KMS-11 (cell line): Measurements from ENCODE around the gene EFCAB6.

Experiments
- H2AFZ ChIP-seq: fragments of 200-600 bp; sonication (generic); 2 replicates; pipeline ENCODE4 v1.6.1; 2016; ENCODE audit warnings: antibody characterized with exemption, mixed run types, low read depth
- H3K27ac ChIP-seq: fragments of 200-600 bp; sonication (generic); 2 replicates; pipeline ENCODE4 v1.6.1; 2016; ENCODE audit warnings: mild to moderate bottlenecking, mixed run types
- H3K27me3 ChIP-seq: fragments of 200-600 bp; sonication (generic); 2 replicates; pipeline ENCODE4 v1.6.1; 2017; ENCODE audit warnings: mild to moderate bottlenecking, low read depth, mixed run types, moderate library complexity; ENCODE audit not compliant: insufficient read depth
- H3K36me3 ChIP-seq: fragments of 200-600 bp; sonication (generic); 2 replicates; pipeline ENCODE4 v1.6.1; 2017; ENCODE audit warnings: mild to moderate bottlenecking, mixed run types; ENCODE audit not compliant: insufficient read depth
- H3K4me1 ChIP-seq: fragments of 200-600 bp; sonication (generic); 2 replicates; pipeline ENCODE4 v1.6.1; 2016; ENCODE audit warnings: mild to moderate bottlenecking, low read depth, mixed run types; ENCODE audit not compliant: poor library complexity, severe bottlenecking
- H3K4me2 ChIP-seq: fragments of 200-600 bp; sonication (generic); 2 replicates; pipeline ENCODE4 v1.7.0; 2016; ENCODE audit warnings: mild to moderate bottlenecking, mixed run types
- H3K4me3 ChIP-seq: fragments of 200-600 bp; sonication (generic); IDR thresholded peaks from 2 replicates; pipeline ENCODE4 v1.6.1; 2017; ENCODE audit warnings: low read depth, low read length, mixed read lengths; ENCODE audit not compliant: insufficient read depth
- H3K79me2 ChIP-seq: fragments of 200-600 bp; sonication (generic); 2 replicates; pipeline ENCODE4 v1.6.1; 2016; ENCODE audit warnings: low read depth, mixed run types; ENCODE audit not compliant: insufficient read depth
- H3K9ac ChIP-seq: fragments of 200-600 bp; sonication (generic); 2 replicates; pipeline ENCODE4 v1.6.1; 2016; ENCODE audit warnings: mild to moderate bottlenecking, mixed run types
- H4K20me1 ChIP-seq: fragments of 200-600 bp; sonication (generic); 2 replicates; pipeline ENCODE4 v1.6.1; 2016; ENCODE audit warnings: mild to moderate bottlenecking, mixed run types; ENCODE audit not compliant: insufficient read depth
- TF ChIP-seq, protein P1 (sequence below): fragments of 200-600 bp; sonication (generic); conservative IDR thresholded peaks from 2 replicates; pipeline ENCODE4 v1.6.1; 2017; ENCODE audit warnings: low read depth, mild to moderate bottlenecking, antibody characterized with exemption, low read length, moderate library complexity, mixed read lengths

Gene EFCAB6

GRCh38 chr22:43631846-43632245 lies 180.3 kb downstream of the EFCAB6 start:
- Histone ChIP-seq H3K79me2 (no peaks in the 10 kb centered on the region), H3K4me1 (no peaks in the 10 kb centered on the region), H2AFZ (no peak overlapping the region), H3K27me3 (peaks cover 7% of the 10 kb centered on the region; the same call in 1 of the 2 replicates), H3K27ac (no peak overlapping the region), H3K4me3 (no peak overlapping the region), H3K4me2 (no peak overlapping the region), H4K20me1 (no peaks in the 10 kb centered on the region), H3K9ac (no peak overlapping the region), H3K36me3 (no peaks in the 10 kb centered on the region)
- TF ChIP-seq, protein P1, sequence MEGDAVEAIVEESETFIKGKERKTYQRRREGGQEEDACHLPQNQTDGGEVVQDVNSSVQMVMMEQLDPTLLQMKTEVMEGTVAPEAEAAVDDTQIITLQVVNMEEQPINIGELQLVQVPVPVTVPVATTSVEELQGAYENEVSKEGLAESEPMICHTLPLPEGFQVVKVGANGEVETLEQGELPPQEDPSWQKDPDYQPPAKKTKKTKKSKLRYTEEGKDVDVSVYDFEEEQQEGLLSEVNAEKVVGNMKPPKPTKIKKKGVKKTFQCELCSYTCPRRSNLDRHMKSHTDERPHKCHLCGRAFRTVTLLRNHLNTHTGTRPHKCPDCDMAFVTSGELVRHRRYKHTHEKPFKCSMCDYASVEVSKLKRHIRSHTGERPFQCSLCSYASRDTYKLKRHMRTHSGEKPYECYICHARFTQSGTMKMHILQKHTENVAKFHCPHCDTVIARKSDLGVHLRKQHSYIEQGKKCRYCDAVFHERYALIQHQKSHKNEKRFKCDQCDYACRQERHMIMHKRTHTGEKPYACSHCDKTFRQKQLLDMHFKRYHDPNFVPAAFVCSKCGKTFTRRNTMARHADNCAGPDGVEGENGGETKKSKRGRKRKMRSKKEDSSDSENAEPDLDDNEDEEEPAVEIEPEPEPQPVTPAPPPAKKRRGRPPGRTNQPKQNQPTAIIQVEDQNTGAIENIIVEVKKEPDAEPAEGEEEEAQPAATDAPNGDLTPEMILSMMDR: no peak

DNA sequence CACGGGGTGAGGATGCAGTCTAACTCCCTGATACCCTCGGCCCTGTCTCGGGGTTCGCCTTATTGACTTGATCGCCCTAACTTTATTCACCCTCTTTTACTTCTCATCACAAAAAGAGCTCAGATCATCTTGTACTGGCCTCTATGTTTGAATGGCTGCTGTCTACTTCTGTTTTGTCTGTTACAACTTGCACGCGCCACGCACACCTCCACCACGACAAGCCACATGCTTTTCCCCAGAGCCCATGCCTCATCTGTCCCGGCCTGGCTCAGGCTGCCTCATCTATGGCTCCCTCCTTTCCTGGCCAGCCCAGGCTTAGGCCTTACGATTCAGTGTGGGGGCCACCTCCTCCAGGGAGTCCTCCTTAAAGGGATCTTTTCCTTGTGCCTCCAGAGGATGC lies 180.9 kb downstream of the EFCAB6 start:
- TF ChIP-seq, protein P1: no peak
- Histone ChIP-seq H3K4me2 (no peak overlapping the region), H3K36me3 (no peaks in the 10 kb centered on the region), H3K27ac (no peak overlapping the region), H3K27me3 (peaks cover 7% of the 10 kb centered on the region; the same call in 1 of the 2 replicates), H3K4me1 (no peaks in the 10 kb centered on the region), H2AFZ (no peak overlapping the region), H3K4me3 (no peak overlapping the region), H3K9ac (no peak overlapping the region), H4K20me1 (no peaks in the 10 kb centered on the region), H3K79me2 (no peaks in the 10 kb centered on the region)

GRCh38 chr22:43630451-43630850 lies 181.7 kb downstream of the EFCAB6 start:
- H3K27ac ChIP-seq: no peak overlapping the region

GRCh38 chr22:43628250-43628649 lies 183.9 kb downstream of the EFCAB6 start:
- Histone ChIP-seq H4K20me1 (no peaks in the 10 kb centered on the region), H3K36me3 (no peaks in the 10 kb centered on the region)
- TF ChIP-seq, protein P1: no peak

More at GRCh38 chr22:43630451-43630850, 181.7 kb downstream of the EFCAB6 start:
- TF ChIP-seq, protein P1: no peak
- Histone ChIP-seq H3K79me2 (no peaks in the 10 kb centered on the region), H3K4me2 (no peak overlapping the region), H3K4me1 (no peaks in the 10 kb centered on the region), H3K36me3 (no peaks in the 10 kb centered on the region), H3K27me3 (peaks cover 7% of the 10 kb centered on the region; the same call in 1 of the 2 replicates), H3K9ac (no peak overlapping the region), H2AFZ (no peak overlapping the region), H4K20me1 (no peaks in the 10 kb centered on the region), H3K4me3 (no peak overlapping the region)

More at GRCh38 chr22:43628250-43628649, 183.9 kb downstream of the EFCAB6 start:
- Histone ChIP-seq H3K4me2 (no peak overlapping the region), H3K4me3 (no peak overlapping the region), H2AFZ (no peak overlapping the region), H3K27ac (no peak overlapping the region), H3K27me3 (peaks cover 7% of the 10 kb centered on the region; the same call in 1 of the 2 replicates), H3K9ac (no peak overlapping the region), H3K79me2 (no peaks in the 10 kb centered on the region), H3K4me1 (no peaks in the 10 kb centered on the region)
